ENCODE data around the gene GMIP. TPM values are rescaled to one million over a fixed set of nuclear protein-coding genes. Genes with fewer than 3 reads are reported as not detected.
"Not testable (repeated sequence)": the region's sequence is repeated elsewhere in the genome, so short reads cannot be mapped to it uniquely, and the experiment has no call there.

Gene GMIP, protein sequence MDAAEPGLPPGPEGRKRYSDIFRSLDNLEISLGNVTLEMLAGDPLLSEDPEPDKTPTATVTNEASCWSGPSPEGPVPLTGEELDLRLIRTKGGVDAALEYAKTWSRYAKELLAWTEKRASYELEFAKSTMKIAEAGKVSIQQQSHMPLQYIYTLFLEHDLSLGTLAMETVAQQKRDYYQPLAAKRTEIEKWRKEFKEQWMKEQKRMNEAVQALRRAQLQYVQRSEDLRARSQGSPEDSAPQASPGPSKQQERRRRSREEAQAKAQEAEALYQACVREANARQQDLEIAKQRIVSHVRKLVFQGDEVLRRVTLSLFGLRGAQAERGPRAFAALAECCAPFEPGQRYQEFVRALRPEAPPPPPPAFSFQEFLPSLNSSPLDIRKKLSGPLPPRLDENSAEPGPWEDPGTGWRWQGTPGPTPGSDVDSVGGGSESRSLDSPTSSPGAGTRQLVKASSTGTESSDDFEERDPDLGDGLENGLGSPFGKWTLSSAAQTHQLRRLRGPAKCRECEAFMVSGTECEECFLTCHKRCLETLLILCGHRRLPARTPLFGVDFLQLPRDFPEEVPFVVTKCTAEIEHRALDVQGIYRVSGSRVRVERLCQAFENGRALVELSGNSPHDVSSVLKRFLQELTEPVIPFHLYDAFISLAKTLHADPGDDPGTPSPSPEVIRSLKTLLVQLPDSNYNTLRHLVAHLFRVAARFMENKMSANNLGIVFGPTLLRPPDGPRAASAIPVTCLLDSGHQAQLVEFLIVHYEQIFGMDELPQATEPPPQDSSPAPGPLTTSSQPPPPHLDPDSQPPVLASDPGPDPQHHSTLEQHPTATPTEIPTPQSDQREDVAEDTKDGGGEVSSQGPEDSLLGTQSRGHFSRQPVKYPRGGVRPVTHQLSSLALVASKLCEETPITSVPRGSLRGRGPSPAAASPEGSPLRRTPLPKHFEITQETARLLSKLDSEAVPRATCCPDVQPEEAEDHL
- total RNA-seq (1 to 10 TPM; 3.9 to 6.9 (median 5.2) TPM), polyA plus RNA-seq (1 to 10 TPM; 3.3 to 3.8 TPM)
- long read RNA-seq, donor 1, partial matches to known transcripts: 4 of 7 reads
- long read RNA-seq, donor 1, other reads (novel, unspliced or antisense): 2 of 7 reads
- long read RNA-seq, donor 2, partial matches to known transcripts: 0 of 1 reads
- long read RNA-seq, donor 2, other reads (novel, unspliced or antisense): 0 of 1 reads
- long read RNA-seq, donor 3, partial matches to known transcripts: 1 of 9 reads
- long read RNA-seq, donor 3, other reads (novel, unspliced or antisense): 4 of 9 reads

GRCh38 chr19:19643158-19644053 is at the start of gene GMIP:
GMIP (minus strand) TSS chr19:19643657; CDS start chr19:19643529, 128 bp downstream.
- Histone ChIP-seq H3K9me3 (no peaks in the 10 kb centered on the region), H3K27ac (no peak within 1 kb of the TSS), H3K36me3 (no peaks in the 10 kb centered on the region), H3K4me3 (peak within 1 kb of the TSS; percentile 66), H3K27me3 (no peaks in the 10 kb centered on the region), H3K4me1 (ENCODE audit: insufficient read depth) (no peaks in the 10 kb centered on the region)
- TF ChIP-seq CTCF (IDR thresholded peaks at IDR 0.05) (peak; percentile 79 to 95 (median 80)), EP300 (IDR thresholded peaks at IDR 0.05) (no peak)
- WGBS, 3 donors: 0 to 1% (median 0%) methylated on average over 42 to 50 of the region's 50 CpGs
- peak; percentile 69 to 85 (median 80) for DNase-seq
- intact Hi-C loops (cut with DNase I): loop anchor here in 3 of 4 donors (1.0 to 5.0 kb wide), 3 partner anchors 111 kb away; no protein-coding TSS in a partner anchor

GRCh38 chr19:19691683-19692082 is 48.2 kb upstream of the GMIP start:
- TF ChIP-seq POLR2A (IDR thresholded peaks at IDR 0.05): no peak
- TF ChIP-seq EP300 (IDR thresholded peaks at IDR 0.05): no peak
- TF ChIP-seq CTCF (IDR thresholded peaks at IDR 0.05): no peak
- Histone ChIP-seq H3K27me3 (no peaks in the 10 kb centered on the region), H3K9me3 (no peaks in the 10 kb centered on the region), H3K4me1 (ENCODE audit: insufficient read depth) (no peaks in the 10 kb centered on the region), H3K4me3 (no peak overlapping the region), H3K36me3 (no peaks in the 10 kb centered on the region), H3K27ac (no peak overlapping the region)
- intact Hi-C loops (cut with DNase I): no loop called here
- no peak for DNase-seq
- 86 to 92% (median 87%) methylated on average over 10 of the region's 10 CpGs for WGBS, 3 donors

DNA sequence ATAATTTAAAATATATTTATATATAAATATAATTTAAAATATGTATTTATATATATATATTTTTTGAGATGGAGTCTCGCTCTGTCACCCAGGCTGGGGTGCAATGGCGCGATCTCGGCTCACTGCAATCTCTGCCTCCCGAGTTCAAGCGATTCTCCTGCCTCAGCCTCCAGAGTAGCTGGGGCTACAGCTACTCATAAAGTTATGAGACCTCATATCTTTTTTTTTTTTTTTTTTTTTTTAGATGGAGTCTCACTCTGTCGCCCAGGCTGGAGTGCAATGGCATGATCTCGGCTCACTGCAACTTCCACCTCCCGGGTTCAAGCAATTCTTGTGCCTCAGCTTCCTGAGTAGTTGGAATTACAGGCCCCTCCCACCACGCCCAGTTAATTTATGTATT is 45.6 kb upstream of the GMIP start:
- H3K27me3 ChIP-seq; DNase-seq; H3K4me1 ChIP-seq (ENCODE audit: insufficient read depth); intact Hi-C loops (cut with DNase I); H3K27ac ChIP-seq; H3K9me3 ChIP-seq; H3K36me3 ChIP-seq; H3K4me3 ChIP-seq: not testable (repeated sequence)
- 97 to 98% (median 97%) methylated on average over 10 of the region's 10 CpGs for WGBS, 3 donors

GRCh38 chr19:19687090-19687489 is 43.6 kb upstream of the GMIP start:
- no peak overlapping the region for H3K4me3 ChIP-seq
- DNase-seq: no peak
- WGBS, 3 donors: 93 to 96% (median 95%) methylated on average over 3 of the region's 3 CpGs
- no peaks in the 10 kb centered on the region for H3K27me3 ChIP-seq
- intact Hi-C loops (cut with DNase I): no loop called here
- no peaks in the 10 kb centered on the region for H3K4me1 ChIP-seq (ENCODE audit: insufficient read depth)
- no peaks in the 10 kb centered on the region for H3K9me3 ChIP-seq
- H3K36me3 ChIP-seq: no peaks in the 10 kb centered on the region
- TF ChIP-seq POLR2A (IDR thresholded peaks at IDR 0.05) (no peak), CTCF (IDR thresholded peaks at IDR 0.05) (no peak), EP300 (IDR thresholded peaks at IDR 0.05) (no peak)
- H3K27ac ChIP-seq: no peak overlapping the region
